ENCODE results near the gene ADARB1.

Gene ADARB1

GRCh38 chr21:45041984-45042663 lies 32.3 kb upstream of the ADARB1 start:
- H3K27ac Mint-ChIP-seq = peak overlapping the region; percentile 42
- H3K9me3 Mint-ChIP-seq = peaks cover 34% of the 10 kb centered on the region
- no peak for DNase-seq
- peaks cover 28% of the 10 kb centered on the region for H3K27me3 Mint-ChIP-seq (ENCODE audit: low read depth, poor library complexity)
- H3K4me3 Mint-ChIP-seq = no peak overlapping the region
- no peak for TF ChIP-seq CTCF (IDR thresholded peaks at IDR 0.05)
- no peaks in the 10 kb centered on the region for H3K36me3 Mint-ChIP-seq (ENCODE audit: low read depth)
- H3K4me1 Mint-ChIP-seq = peaks cover 22% of the 10 kb centered on the region

DNA sequence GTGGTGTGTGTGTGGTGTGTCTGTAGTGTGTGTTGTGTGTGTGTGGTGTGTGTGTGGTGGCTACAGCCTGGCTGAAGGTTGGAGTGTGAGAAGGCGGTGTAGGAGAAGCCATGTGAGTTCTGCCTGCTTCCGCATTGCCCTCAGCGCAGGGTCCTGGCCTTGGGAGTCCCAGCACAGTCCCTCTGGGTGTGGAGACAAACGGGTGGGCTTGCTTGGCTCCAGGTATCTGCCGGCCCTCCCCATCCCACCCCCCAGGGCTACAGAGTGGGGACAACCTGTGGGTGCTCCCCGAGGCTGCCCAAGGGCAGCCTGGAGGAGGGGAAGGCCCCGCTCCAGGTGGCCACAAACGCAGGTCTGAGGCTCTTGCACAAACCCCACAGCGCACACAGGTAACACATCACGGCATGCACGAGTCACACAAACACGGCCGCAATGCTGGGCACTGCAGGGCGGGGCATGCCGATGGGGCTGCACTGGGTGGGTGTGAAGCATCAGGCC lies 31.7 kb upstream of the ADARB1 start:
- no peaks in the 10 kb centered on the region for H3K36me3 Mint-ChIP-seq (ENCODE audit: low read depth)
- no peak for TF ChIP-seq CTCF (IDR thresholded peaks at IDR 0.05)
- peaks cover 28% of the 10 kb centered on the region for H3K27me3 Mint-ChIP-seq (ENCODE audit: low read depth, poor library complexity)
- peaks cover 22% of the 10 kb centered on the region for H3K4me1 Mint-ChIP-seq
- peaks cover 36% of the 10 kb centered on the region for H3K9me3 Mint-ChIP-seq
- H3K4me3 Mint-ChIP-seq = no peak overlapping the region
- DNase-seq = no peak
- H3K27ac Mint-ChIP-seq = no peak overlapping the region

DNA sequence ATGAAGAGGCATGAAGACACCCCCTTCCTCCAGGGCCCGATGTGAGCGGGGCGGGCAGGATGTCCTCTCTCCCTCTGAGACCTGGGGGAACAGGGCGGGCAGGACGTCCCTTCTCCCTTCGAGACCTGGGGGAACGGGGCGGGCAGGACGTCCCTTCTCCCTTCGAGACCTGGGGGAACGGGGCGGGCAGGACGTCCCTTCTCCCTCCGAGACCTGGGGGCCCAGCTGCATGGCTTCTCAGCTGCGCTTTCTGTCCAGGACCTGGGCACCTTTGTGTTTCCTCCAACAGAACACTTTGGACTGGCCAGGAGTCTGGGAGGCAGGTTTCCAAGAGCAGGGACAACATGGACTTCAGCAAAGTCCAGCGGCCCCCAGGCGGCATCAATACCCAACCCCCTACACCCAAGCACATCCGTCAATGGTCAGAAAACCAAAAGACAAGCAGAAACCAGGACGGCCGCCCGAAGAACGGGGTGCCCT lies 30.8 kb upstream of the ADARB1 start:
- Mint-ChIP-seq H3K4me1 (peaks cover 22% of the 10 kb centered on the region), H3K27ac (no peak overlapping the region), H3K36me3 (ENCODE audit: low read depth) (no peaks in the 10 kb centered on the region), H3K27me3 (ENCODE audit: low read depth, poor library complexity) (peaks cover 31% of the 10 kb centered on the region), H3K4me3 (no peak overlapping the region), H3K9me3 (peaks cover 41% of the 10 kb centered on the region)
- TF ChIP-seq CTCF (IDR thresholded peaks at IDR 0.05) = no peak
- no peak for DNase-seq

- H3K36me3 Mint-ChIP-seq (ENCODE audit: low read depth) = no peaks in the 10 kb centered on the region
- H3K4me3 Mint-ChIP-seq = no peak overlapping the region
- H3K4me1 Mint-ChIP-seq = peaks cover 36% of the 10 kb centered on the region
- H3K9me3 Mint-ChIP-seq = peaks cover 41% of the 10 kb centered on the region
- no peak overlapping the region for H3K27ac Mint-ChIP-seq
- H3K27me3 Mint-ChIP-seq (ENCODE audit: low read depth, poor library complexity) = peaks cover 35% of the 10 kb centered on the region
- DNase-seq = no peak
- no peak for TF ChIP-seq CTCF (IDR thresholded peaks at IDR 0.05)
Measured at GRCh38 chr21:45045481-45045880, 28.9 kb upstream of the ADARB1 start.

DNA sequence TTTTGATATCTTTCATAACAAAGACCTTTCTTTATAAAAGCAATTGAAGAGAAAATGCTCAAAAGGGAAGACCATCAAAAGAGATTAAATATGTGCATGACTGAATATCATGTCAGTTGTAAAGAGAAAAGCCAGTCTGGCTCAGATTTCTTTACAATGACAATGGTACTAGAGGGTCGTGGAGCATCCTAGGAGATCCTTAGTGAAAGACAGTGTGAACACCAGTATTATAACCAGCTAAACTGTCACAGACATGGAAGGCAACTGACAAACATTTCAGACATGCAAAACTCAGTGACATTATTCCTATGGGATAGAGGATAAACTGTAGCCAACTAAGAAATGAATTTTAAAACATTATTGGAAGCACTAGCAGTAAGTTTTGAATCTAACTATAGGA lies 27.1 kb upstream of the ADARB1 start:
- H3K4me1 Mint-ChIP-seq = peaks cover 31% of the 10 kb centered on the region
- no peak for DNase-seq
- no peak overlapping the region for H3K27ac Mint-ChIP-seq
- H3K36me3 Mint-ChIP-seq (ENCODE audit: low read depth) = no peaks in the 10 kb centered on the region
- peaks cover 41% of the 10 kb centered on the region for H3K9me3 Mint-ChIP-seq
- peaks cover 40% of the 10 kb centered on the region for H3K27me3 Mint-ChIP-seq (ENCODE audit: low read depth, poor library complexity)
- TF ChIP-seq CTCF (IDR thresholded peaks at IDR 0.05) = no peak
- no peak overlapping the region for H3K4me3 Mint-ChIP-seq
